NK-92 (cell line): Measurements from ENCODE around the gene SNRNP40.
A peak's percentile ranks its signal among the peaks of the same experiment; 100 is the strongest.

Source experiments
- DNase-seq: peaks from one replicate; lab custom pipeline; 2025; ENCODE audit not compliant: unreplicated experiment; lab: John Stamatoyannopoulos, UW

The SNRNP40 gene

GRCh38 chr1:31296486-31297276 lies at the start of gene SNRNP40, which contains the start of gene ZCCHC17:
TSS of gene SNRNP40 (minus strand) at chr1:31296788. CDS start at chr1:31296751, 37 bp downstream.
TSS of gene ZCCHC17 (plus strand) at chr1:31297032. CDS start at chr1:31310099, 13,067 bp downstream.
- peak; percentile 80 for DNase-seq

- no peak for DNase-seq
Observed at GRCh38 chr1:31345635-31346034, 49.0 kb upstream of the SNRNP40 start.

- no peak for DNase-seq
Observed at GRCh38 chr1:31344503-31344902, 47.9 kb upstream of the SNRNP40 start.

- DNase-seq = no peak
Observed at GRCh38 chr1:31336687-31337467, 40.3 kb upstream of the SNRNP40 start.

GRCh38 chr1:31335007-31335406 lies 38.4 kb upstream of the SNRNP40 start:
- DNase-seq = no peak

GRCh38 chr1:31327381-31327780 lies 30.8 kb upstream of the SNRNP40 start:
- no peak for DNase-seq

- no peak for DNase-seq
Observed at GRCh38 chr1:31326461-31326860, 29.9 kb upstream of the SNRNP40 start.

- no peak for DNase-seq
Observed at GRCh38 chr1:31324992-31325391, 28.4 kb upstream of the SNRNP40 start.

- DNase-seq = no peak
Observed at GRCh38 chr1:31324093-31324492, 27.5 kb upstream of the SNRNP40 start.

- no peak for DNase-seq
Observed at GRCh38 chr1:31318146-31318545, 21.6 kb upstream of the SNRNP40 start.

- DNase-seq = no peak
Observed at GRCh38 chr1:31315902-31316301, 19.3 kb upstream of the SNRNP40 start.

- DNase-seq = no peak
Observed at GRCh38 chr1:31310198-31310597, 13.6 kb upstream of the SNRNP40 start.

GRCh38 chr1:31308036-31308435 lies 11.4 kb upstream of the SNRNP40 start:
- DNase-seq = no peak

GRCh38 chr1:31306278-31306677 lies 9.7 kb upstream of the SNRNP40 start:
- no peak for DNase-seq

GRCh38 chr1:31302709-31303441 lies 6.3 kb upstream of the SNRNP40 start:
- DNase-seq = no peak

GRCh38 chr1:31300193-31300592 lies 3.6 kb upstream of the SNRNP40 start:
- no peak for DNase-seq

GRCh38 chr1:31299365-31299764 lies 2.8 kb upstream of the SNRNP40 start:
- no peak for DNase-seq

GRCh38 chr1:31297277-31298247 lies 974 bp upstream of the SNRNP40 start:
- no peak for DNase-seq

GRCh38 chr1:31295874-31296485 lies 608 bp downstream of the SNRNP40 start:
- no peak for DNase-seq

- DNase-seq = no peak
Observed at GRCh38 chr1:31289021-31289420, 7.6 kb downstream of the SNRNP40 start.
